K562 (cell line): ENCODE results near the gene MMP24OS. TPM values are rescaled to one million over a fixed set of nuclear protein-coding genes. Genes with fewer than 3 reads are reported as not detected.

Experiments
- BHLHE40 ChIP-seq: IDR thresholded peaks from 2 replicates; pipeline ENCODE4 v1.6.1; 2011; ENCODE audit warnings: low read length, improper control_type of control experiment
- C11orf30 ChIP-seq: fragments of 450-650 bp; IDR thresholded peaks from 2 replicates; pipeline ENCODE4 v1.6.1; 2016; ENCODE audit warnings: low read depth, mild to moderate bottlenecking
- CHD1 ChIP-seq: fragments of 200-600 bp; sonication (generic); IDR thresholded peaks from one replicate; pipeline ENCODE4 v1.6.1; 2012; ENCODE audit warnings: mild to moderate bottlenecking, moderate library complexity, low read length, inconsistent platforms
- EP300 ChIP-seq: IDR thresholded peaks from 2 replicates; pipeline ENCODE4 v1.6.1; 2012; ENCODE audit warnings: low read length, improper control_type of control experiment
- ETV1 ChIP-seq: fragments of 450-650 bp; conservative IDR thresholded peaks from 2 replicates; pipeline ENCODE4 v1.6.1; 2016; ENCODE audit warnings: missing genetic modification characterization, control low read depth, low read depth, missing compliant biosample characterization
- GTF2E2 ChIP-seq: fragments of 200-800 bp; sonication (Bioruptor generic); IDR thresholded peaks from 2 replicates; pipeline ENCODE4 v1.6.1; 2016; ENCODE audit warnings: missing genetic modification characterization, missing compliant biosample characterization
- JUND ChIP-seq, 2 experiments: IDR thresholded peaks; 2 replicates in 1 of 2; 3 replicates in 1 of 2; pipeline ENCODE4 v1.6.1; 2011; ENCODE audit warnings: borderline replicate concordance in 2 of 2, low read depth in 2 of 2, low read length in 2 of 2, improper control_type of control experiment in 1 of 2, missing biosample characterization in 1 of 2, missing genetic modification characterization in 1 of 2, missing genetic modification reagents in 1 of 2
- MAFF ChIP-seq: IDR thresholded peaks from 2 replicates; pipeline ENCODE4 v1.6.1; 2012; ENCODE audit warnings: low read length, improper control_type of control experiment
- MAFG ChIP-seq: fragments of 450-650 bp; conservative IDR thresholded peaks from 2 replicates; pipeline ENCODE4 v1.6.1; 2016; ENCODE audit warnings: missing genetic modification characterization, missing compliant biosample characterization
- MAFK ChIP-seq: IDR thresholded peaks from 2 replicates; pipeline ENCODE4 v1.6.1; 2011; ENCODE audit warnings: low read length, improper control_type of control experiment
- NFE2 ChIP-seq: IDR thresholded peaks from 2 replicates; pipeline ENCODE4 v1.6.1; 2014; ENCODE audit warnings: antibody characterized with exemption, low read depth
- RAD51 ChIP-seq: fragments of 450-650 bp; IDR thresholded peaks from 2 replicates; pipeline ENCODE4 v1.7.1; 2016; ENCODE audit warnings: low read depth, mild to moderate bottlenecking, borderline replicate concordance
- ZNF592 ChIP-seq: fragments of 450-650 bp; IDR thresholded peaks from 2 replicates; pipeline ENCODE4 v1.6.1; 2017; ENCODE audit warnings: antibody characterized with exemption, mild to moderate bottlenecking
- polyA plus RNA-seq, 8 experiments: library from polyadenylated mRNA; depleted of rRNA in 4 of 8; stranded (reverse) in 5 of 8; unstranded in 3 of 8; fragments of >200 nt; fragmentation: Nextera tagmentation in 2 of 8; fragmentation: Illumina TruSeq in 1 of 8; extraction: Ambion mirVana in 2 of 8; extraction: Trizol in 1 of 8; gene quantifications; 2 replicates each; pipeline versions ENCODE4 v1.2.1 to v1.2.3, GENCODE V29; 2011 to 2014; ENCODE audit warnings: inconsistent platforms in 1 of 8, missing spikeins in 1 of 8
- total RNA-seq, 7 experiments: library from RNA; depleted of rRNA in 6 of 7; stranded (reverse); fragments of >200 nt in 6 of 7; fragmentation: Illumina TruSeq in 2 of 7; extraction: Trizol in 2 of 7; gene quantifications; 2 replicates each; pipeline versions ENCODE4 v1.2.1 to v1.2.3, GENCODE V29; 2011 to 2021; ENCODE audit warnings: low replicate concordance in 1 of 7
- TF ChIP-seq, protein P1 (sequence below): sonication (generic); formaldehyde crosslinking; IDR thresholded peaks from 2 replicates; pipeline ENCODE4 v1.9.0; 2022; ENCODE audit warnings: mild to moderate bottlenecking, missing genetic modification reagents
- TF ChIP-seq, protein P2 (sequence below): fragments of 250-450 bp; sonication (Bioruptor Pico); IDR thresholded peaks from 2 replicates; pipeline ENCODE4 v1.8.0; 2022; ENCODE audit warnings: inconsistent platforms, mild to moderate bottlenecking, moderate library complexity, borderline replicate concordance
- TF ChIP-seq, protein P3 (sequence below), 2 experiments: IDR thresholded peaks; 2 replicates each; pipeline ENCODE4 v1.6.1; 2011; ENCODE audit warnings: borderline replicate concordance in 1 of 2, control low read depth in 1 of 2, low read depth in 1 of 2, low read length in 1 of 2, mild to moderate bottlenecking in 1 of 2, mixed read lengths in 1 of 2, moderate library complexity in 1 of 2; ENCODE audit not compliant: insufficient read depth in 1 of 2, insufficient read length in 1 of 2, poor library complexity in 1 of 2, severe bottlenecking in 1 of 2; ENCODE audit errors: extremely low read depth in 1 of 2

The MMP24OS gene
- total and polyA plus RNA-seq, 9 of the 15 experiments (the other 6 are each of a cell fraction or from before 2014, with no cell fraction given): 0.92 to 41.5 (median 11.4) TPM

DNA sequence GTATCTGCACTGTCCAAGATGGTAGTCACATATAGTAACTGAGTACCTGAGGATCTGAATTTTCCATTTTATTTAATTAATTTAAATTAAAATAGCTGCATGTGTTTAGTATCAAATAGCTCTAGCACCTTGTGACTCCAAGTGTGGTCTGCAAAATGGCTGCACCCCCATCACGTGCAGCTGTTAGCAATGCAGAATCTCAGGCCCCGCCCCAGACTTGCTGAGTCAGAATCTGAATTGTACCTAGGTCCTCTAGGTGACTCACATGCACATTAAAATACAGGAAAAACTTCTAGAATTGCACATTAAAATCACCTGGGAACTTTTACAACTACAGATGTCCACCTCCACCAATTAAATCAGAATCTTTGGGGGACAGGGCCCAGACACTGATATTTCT is 33.5 kb upstream of the MMP24OS start (continued):
- TF ChIP-seq, protein P1, sequence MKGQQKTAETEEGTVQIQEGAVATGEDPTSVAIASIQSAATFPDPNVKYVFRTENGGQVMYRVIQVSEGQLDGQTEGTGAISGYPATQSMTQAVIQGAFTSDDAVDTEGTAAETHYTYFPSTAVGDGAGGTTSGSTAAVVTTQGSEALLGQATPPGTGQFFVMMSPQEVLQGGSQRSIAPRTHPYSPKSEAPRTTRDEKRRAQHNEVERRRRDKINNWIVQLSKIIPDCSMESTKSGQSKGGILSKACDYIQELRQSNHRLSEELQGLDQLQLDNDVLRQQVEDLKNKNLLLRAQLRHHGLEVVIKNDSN: peak; percentile 88
- peak; percentile 61; the same call in 1 of the 2 replicates for TF ChIP-seq RAD51
- TF ChIP-seq, protein P2, sequence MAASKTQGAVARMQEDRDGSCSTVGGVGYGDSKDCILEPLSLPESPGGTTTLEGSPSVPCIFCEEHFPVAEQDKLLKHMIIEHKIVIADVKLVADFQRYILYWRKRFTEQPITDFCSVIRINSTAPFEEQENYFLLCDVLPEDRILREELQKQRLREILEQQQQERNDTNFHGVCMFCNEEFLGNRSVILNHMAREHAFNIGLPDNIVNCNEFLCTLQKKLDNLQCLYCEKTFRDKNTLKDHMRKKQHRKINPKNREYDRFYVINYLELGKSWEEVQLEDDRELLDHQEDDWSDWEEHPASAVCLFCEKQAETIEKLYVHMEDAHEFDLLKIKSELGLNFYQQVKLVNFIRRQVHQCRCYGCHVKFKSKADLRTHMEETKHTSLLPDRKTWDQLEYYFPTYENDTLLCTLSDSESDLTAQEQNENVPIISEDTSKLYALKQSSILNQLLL (CRISPR knock-in tag): no peak
- peak; percentile 53 for TF ChIP-seq MAFF
- no peak for TF ChIP-seq ETV1 (tag)
- TF ChIP-seq, protein P3, sequence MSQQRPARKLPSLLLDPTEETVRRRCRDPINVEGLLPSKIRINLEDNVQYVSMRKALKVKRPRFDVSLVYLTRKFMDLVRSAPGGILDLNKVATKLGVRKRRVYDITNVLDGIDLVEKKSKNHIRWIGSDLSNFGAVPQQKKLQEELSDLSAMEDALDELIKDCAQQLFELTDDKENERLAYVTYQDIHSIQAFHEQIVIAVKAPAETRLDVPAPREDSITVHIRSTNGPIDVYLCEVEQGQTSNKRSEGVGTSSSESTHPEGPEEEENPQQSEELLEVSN (IDR thresholded peaks at IDR 0.05; ENCODE audit: borderline replicate concordance in 1 of 2, extremely low read depth in 1 of 2, insufficient read depth in 1 of 2, insufficient read length in 1 of 2, low read depth in 1 of 2, low read length in 1 of 2, poor library complexity in 1 of 2, severe bottlenecking in 1 of 2): peak in 1 of 2 experiments; percentile 46
- TF ChIP-seq MAFK: peak; percentile 67
- TF ChIP-seq JUND (IDR thresholded peaks at IDR 0.05; ENCODE audit: borderline replicate concordance, low read depth, low read length): peak; percentile 48; the same call in 1 of the 2 replicates
- TF ChIP-seq JUND (tag; IDR thresholded peaks at IDR 0.05; ENCODE audit: borderline replicate concordance, low read depth, low read length): peak; percentile 50; the same call in 1 of the 3 replicates
- TF ChIP-seq MAFG: peak; percentile 62
- TF ChIP-seq GTF2E2 (tag): no peak
- TF ChIP-seq BHLHE40: peak; percentile 96
- TF ChIP-seq C11orf30: peak; percentile 83
- TF ChIP-seq CHD1: no peak
- 0 out of 2 replicates have a peak, but pooled peaks have one; percentile 58 for TF ChIP-seq ZNF592
- TF ChIP-seq EP300: 0 out of 2 replicates have a peak, but pooled peaks have one; percentile 19
- TF ChIP-seq NFE2: peak; percentile 71
